Stimulated activated CD4-positive, alpha-beta T cell treated with anti-CD3 and anti-CD28 coated beads, Interleukin-4, amount 100 ng/mL, for 1 hour (primary cell): ENCODE results near the gene DCTPP1.
"Not testable (repeated sequence)": the region's sequence is repeated elsewhere in the genome, so short reads cannot be mapped to it uniquely, and the experiment has no call there.

Source experiments
- DNase-seq: peaks from one replicate; pipeline ENCODE4 v3.0.0-alpha.2; 2020

The DCTPP1 gene

GRCh38 chr16:30429678-30430427 is at the start of gene DCTPP1:
Gene DCTPP1, minus strand, starts transcription at chr16:30430030. Its CDS starts 50 bp downstream, at chr16:30429980.
- peak; percentile 94 for DNase-seq

- no peak for DNase-seq
Measured at GRCh38 chr16:30478766-30479478, 49.1 kb upstream of the DCTPP1 start.

- DNase-seq = not testable (repeated sequence)
Measured at GRCh38 chr16:30477773-30478172, 47.9 kb upstream of the DCTPP1 start.

GRCh38 chr16:30476991-30477390 is 47.2 kb upstream of the DCTPP1 start:
- no peak for DNase-seq

- no peak for DNase-seq
Measured at GRCh38 chr16:30474684-30475083, 44.9 kb upstream of the DCTPP1 start.

GRCh38 chr16:30474074-30474452 is 44.2 kb upstream of the DCTPP1 start:
- no peak for DNase-seq

- peak; percentile 74 for DNase-seq
Measured at GRCh38 chr16:30473231-30474073, 43.6 kb upstream of the DCTPP1 start.

- peak; percentile 79 for DNase-seq
Measured at GRCh38 chr16:30472328-30472942, 42.6 kb upstream of the DCTPP1 start, which contains the start of gene ITGAL. Gene ITGAL, plus strand, starts transcription at chr16:30472742. Its CDS starts 96 bp downstream, at chr16:30472838.

- DNase-seq = no peak
Measured at GRCh38 chr16:30470632-30470995, 40.8 kb upstream of the DCTPP1 start.

- DNase-seq = no peak
Measured at GRCh38 chr16:30470170-30470512, 40.3 kb upstream of the DCTPP1 start.

GRCh38 chr16:30464078-30464477 is 34.2 kb upstream of the DCTPP1 start:
- no peak for DNase-seq

- DNase-seq = not testable (repeated sequence)
Measured at GRCh38 chr16:30461426-30461825, 31.6 kb upstream of the DCTPP1 start.

GRCh38 chr16:30459456-30459855 is 29.6 kb upstream of the DCTPP1 start:
- no peak for DNase-seq

GRCh38 chr16:30458561-30459394 is 28.9 kb upstream of the DCTPP1 start:
- peak; percentile 83 for DNase-seq

- DNase-seq = no peak
Measured at GRCh38 chr16:30457743-30458560, 28.1 kb upstream of the DCTPP1 start.

- no peak for DNase-seq
Measured at GRCh38 chr16:30457256-30457655, 27.4 kb upstream of the DCTPP1 start.

GRCh38 chr16:30456302-30456701 is 26.5 kb upstream of the DCTPP1 start:
- DNase-seq = no peak

GRCh38 chr16:30452709-30453580 is 23.1 kb upstream of the DCTPP1 start:
- not testable (repeated sequence) for DNase-seq

GRCh38 chr16:30449116-30449435 is 19.2 kb upstream of the DCTPP1 start:
- DNase-seq = no peak

GRCh38 chr16:30447512-30448226 is 17.8 kb upstream of the DCTPP1 start:
- no peak for DNase-seq
